Nephron (organoid): Measurements from ENCODE around the gene KIF2A.

Experiments used
- H3K27ac Mint-ChIP-seq, 3 experiments: 2 replicates each; pipeline ENCODE4 v1.8.0; 2020; ENCODE audit warnings: mixed read lengths in 3 of 3, mild to moderate bottlenecking in 2 of 3, moderate library complexity in 1 of 3
- H3K27me3 Mint-ChIP-seq: 2 replicates; pipeline ENCODE4 v1.8.0; 2021; ENCODE audit warnings: low read depth, mild to moderate bottlenecking, moderate library complexity, mixed read lengths
- H3K36me3 Mint-ChIP-seq: 2 replicates; pipeline ENCODE4 v1.8.0; 2020; ENCODE audit warnings: low read depth, mixed read lengths
- H3K4me1 Mint-ChIP-seq: 2 replicates; pipeline ENCODE4 v1.8.0; 2020; ENCODE audit warnings: mixed read lengths
- H3K4me3 Mint-ChIP-seq, 3 experiments: 2 replicates each; pipeline ENCODE4 v1.8.0; 2020; ENCODE audit warnings: mild to moderate bottlenecking in 3 of 3, mixed read lengths in 3 of 3, moderate library complexity in 2 of 3
- H3K9me3 Mint-ChIP-seq: 2 replicates; pipeline ENCODE4 v1.8.0; 2020; ENCODE audit warnings: mixed read lengths
- TF ChIP-seq, protein P1 (sequence below), 3 experiments: fragments of 200-600 bp; sonication (generic); IDR thresholded peaks; one replicate each; pipeline ENCODE4 v1.5.0; 2021; ENCODE audit warnings: antibody characterized with exemption in 3 of 3; ENCODE audit not compliant: unreplicated experiment in 3 of 3

The KIF2A gene

DNA sequence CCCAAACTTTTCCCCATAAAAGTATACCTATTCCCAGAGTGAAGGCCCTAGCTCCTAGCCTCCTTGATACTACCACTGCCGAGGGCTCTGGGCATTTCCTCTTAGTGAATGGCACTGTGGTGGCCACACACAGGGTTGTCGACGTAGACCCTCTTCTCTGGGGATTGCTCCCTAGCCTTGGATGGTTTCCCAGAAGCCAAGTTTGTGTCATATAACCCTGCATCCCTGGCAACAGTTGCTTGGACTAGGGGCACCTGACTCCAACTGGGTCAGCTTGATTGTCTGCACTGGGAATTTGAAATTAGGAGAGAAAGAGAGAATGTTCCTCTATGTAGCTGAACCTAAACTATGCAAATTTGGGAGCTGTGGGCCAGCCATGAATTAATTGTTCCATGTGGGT lies 32.3 kb upstream of the KIF2A start:
- Mint-ChIP-seq H3K4me3 (no peak overlapping the region), H3K4me1 (peaks cover 9% of the 10 kb centered on the region), H3K27ac (no peak overlapping the region), H3K9me3 (no peaks in the 10 kb centered on the region), H3K36me3 (no peaks in the 10 kb centered on the region), H3K27me3 (peaks cover 4% of the 10 kb centered on the region)
- TF ChIP-seq, protein P1, sequence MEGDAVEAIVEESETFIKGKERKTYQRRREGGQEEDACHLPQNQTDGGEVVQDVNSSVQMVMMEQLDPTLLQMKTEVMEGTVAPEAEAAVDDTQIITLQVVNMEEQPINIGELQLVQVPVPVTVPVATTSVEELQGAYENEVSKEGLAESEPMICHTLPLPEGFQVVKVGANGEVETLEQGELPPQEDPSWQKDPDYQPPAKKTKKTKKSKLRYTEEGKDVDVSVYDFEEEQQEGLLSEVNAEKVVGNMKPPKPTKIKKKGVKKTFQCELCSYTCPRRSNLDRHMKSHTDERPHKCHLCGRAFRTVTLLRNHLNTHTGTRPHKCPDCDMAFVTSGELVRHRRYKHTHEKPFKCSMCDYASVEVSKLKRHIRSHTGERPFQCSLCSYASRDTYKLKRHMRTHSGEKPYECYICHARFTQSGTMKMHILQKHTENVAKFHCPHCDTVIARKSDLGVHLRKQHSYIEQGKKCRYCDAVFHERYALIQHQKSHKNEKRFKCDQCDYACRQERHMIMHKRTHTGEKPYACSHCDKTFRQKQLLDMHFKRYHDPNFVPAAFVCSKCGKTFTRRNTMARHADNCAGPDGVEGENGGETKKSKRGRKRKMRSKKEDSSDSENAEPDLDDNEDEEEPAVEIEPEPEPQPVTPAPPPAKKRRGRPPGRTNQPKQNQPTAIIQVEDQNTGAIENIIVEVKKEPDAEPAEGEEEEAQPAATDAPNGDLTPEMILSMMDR (IDR thresholded peaks at IDR 0.05; ENCODE audit: unreplicated experiment in 3 of 3): no peak

DNA sequence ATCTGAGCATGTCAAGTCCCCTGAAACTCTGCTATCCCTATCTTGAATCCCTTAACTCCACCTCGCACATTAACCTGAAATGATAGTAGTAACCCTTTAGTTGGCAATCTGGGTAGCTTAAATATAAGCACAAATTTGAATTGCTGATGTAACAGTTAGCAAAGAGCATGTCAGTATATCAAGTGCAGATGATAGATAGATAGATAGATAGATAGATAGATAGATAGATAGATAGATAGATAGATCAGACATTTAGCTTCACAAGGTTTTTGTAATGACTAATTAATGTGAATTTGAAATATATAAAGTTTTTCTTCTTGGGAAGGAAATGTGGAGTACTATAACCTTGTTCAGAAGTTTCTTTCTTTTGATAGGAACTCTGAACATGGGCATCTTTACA lies 30.4 kb upstream of the KIF2A start:
- H3K9me3 Mint-ChIP-seq: no peaks in the 10 kb centered on the region
- no peak overlapping the region for H3K4me3 Mint-ChIP-seq
- no peaks in the 10 kb centered on the region for H3K36me3 Mint-ChIP-seq
- H3K27me3 Mint-ChIP-seq: peaks cover 4% of the 10 kb centered on the region
- H3K27ac Mint-ChIP-seq: no peak overlapping the region
- peaks cover 4% of the 10 kb centered on the region for H3K4me1 Mint-ChIP-seq
- TF ChIP-seq, protein P1 (IDR thresholded peaks at IDR 0.05; ENCODE audit: unreplicated experiment in 3 of 3): no peak

DNA sequence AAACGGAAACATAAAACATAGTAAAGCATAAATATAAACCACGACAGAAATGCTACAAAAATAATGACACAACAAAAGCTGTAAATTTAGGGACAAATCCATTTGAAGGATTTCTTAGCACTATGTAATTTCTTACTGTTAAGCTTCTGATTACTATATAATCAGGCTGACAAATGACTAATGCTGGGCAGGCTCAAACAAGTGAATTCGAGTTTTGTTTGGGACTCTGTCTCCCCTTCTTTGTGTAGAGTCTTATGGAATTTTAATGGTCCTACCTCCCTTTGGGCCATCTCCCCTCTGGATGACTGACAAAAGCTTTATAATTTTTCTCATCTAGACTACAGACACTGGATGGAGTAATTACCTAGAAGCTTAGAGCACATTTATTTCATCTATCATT lies 24.6 kb upstream of the KIF2A start:
- no peak overlapping the region for H3K27ac Mint-ChIP-seq
- H3K9me3 Mint-ChIP-seq: peaks cover 3% of the 10 kb centered on the region
- no peaks in the 10 kb centered on the region for H3K36me3 Mint-ChIP-seq
- H3K4me3 Mint-ChIP-seq: no peak overlapping the region
- TF ChIP-seq, protein P1 (IDR thresholded peaks at IDR 0.05; ENCODE audit: unreplicated experiment in 3 of 3): no peak
- no peaks in the 10 kb centered on the region for H3K27me3 Mint-ChIP-seq
- peaks cover 4% of the 10 kb centered on the region for H3K4me1 Mint-ChIP-seq

DNA sequence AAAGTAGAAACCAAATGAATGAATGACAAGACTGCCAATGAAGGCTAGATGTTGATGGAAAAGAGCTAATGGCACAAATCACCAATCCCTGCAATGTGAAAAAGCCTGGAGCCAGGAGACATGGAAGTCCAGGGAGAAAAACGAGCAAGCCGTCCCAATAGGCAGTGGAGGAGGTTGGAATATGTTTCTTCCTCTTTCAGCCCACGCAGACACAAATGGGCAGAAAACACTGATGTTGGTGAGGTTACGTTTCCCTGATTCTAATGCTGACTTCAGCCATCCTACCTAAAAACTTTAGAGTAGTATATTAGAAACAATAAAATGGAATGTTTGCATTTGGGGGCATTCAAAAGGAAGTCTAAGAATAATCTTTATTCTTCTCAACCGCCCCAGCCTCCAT lies 23.9 kb upstream of the KIF2A start:
- Mint-ChIP-seq H3K27me3 (no peaks in the 10 kb centered on the region), H3K4me3 (no peak overlapping the region), H3K4me1 (peaks cover 2% of the 10 kb centered on the region), H3K9me3 (peaks cover 3% of the 10 kb centered on the region), H3K36me3 (no peaks in the 10 kb centered on the region), H3K27ac (no peak overlapping the region)
- TF ChIP-seq, protein P1 (IDR thresholded peaks at IDR 0.05; ENCODE audit: unreplicated experiment in 3 of 3): no peak

DNA sequence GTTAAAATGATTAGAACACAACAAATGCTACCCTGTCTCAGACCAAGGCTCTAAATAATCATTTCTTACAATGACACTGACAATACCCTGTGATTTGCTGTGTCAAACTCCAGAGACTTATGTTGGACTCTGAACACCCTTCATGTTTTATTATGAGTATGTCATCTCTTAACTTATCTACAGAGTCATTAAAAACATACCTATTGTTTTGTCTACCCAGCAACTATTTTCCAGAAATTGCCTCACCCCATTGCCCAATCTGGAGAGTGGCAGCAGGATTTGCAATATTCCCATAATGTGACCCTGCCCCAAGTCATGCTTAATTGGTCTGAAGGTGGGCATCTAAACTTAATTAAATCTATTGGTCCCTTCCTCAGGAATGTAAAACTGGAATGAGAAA lies 23.0 kb upstream of the KIF2A start:
- Mint-ChIP-seq H3K9me3 (peaks cover 3% of the 10 kb centered on the region), H3K4me1 (no peaks in the 10 kb centered on the region), H3K27me3 (no peaks in the 10 kb centered on the region), H3K4me3 (no peak overlapping the region), H3K27ac (no peak overlapping the region), H3K36me3 (no peaks in the 10 kb centered on the region)
- TF ChIP-seq, protein P1 (IDR thresholded peaks at IDR 0.05; ENCODE audit: unreplicated experiment in 3 of 3): no peak

DNA sequence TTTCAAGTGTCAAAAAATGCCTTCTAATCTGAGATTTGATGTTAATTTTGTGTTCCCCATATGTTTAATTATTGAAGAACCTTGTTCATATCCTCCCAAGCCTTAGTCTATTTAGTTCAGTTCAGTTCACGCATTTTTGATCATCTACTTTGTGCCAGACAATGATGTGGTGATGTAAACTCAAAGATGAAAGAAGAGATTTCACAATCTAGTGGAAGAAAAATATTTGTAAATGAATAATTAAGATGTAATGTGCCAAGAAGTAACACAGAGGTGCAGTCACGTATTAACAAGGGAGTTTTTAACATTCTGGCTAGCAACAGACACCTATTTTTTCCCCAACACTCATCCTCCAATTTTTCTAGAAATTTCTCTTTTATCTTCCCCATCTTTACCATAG lies 22.1 kb upstream of the KIF2A start:
- H3K9me3 Mint-ChIP-seq: peaks cover 3% of the 10 kb centered on the region
- H3K36me3 Mint-ChIP-seq: no peaks in the 10 kb centered on the region
- no peak overlapping the region for H3K27ac Mint-ChIP-seq
- no peaks in the 10 kb centered on the region for H3K27me3 Mint-ChIP-seq
- TF ChIP-seq, protein P1 (IDR thresholded peaks at IDR 0.05; ENCODE audit: unreplicated experiment in 3 of 3): no peak
- H3K4me1 Mint-ChIP-seq: no peaks in the 10 kb centered on the region
- no peak overlapping the region for H3K4me3 Mint-ChIP-seq
